Transverse colon (tissue), 4 donors: ENCODE results near the gene SH2B3.

Source experiments
- POLR2A ChIP-seq: fragments of 450-650 bp; IDR thresholded peaks from one replicate; pipeline ENCODE4 v1.6.1; 2016; ENCODE audit warnings: antibody characterized with exemption, mild to moderate bottlenecking, moderate library complexity
- POLR2AphosphoS5 ChIP-seq, 3 donors: sonication (generic); formaldehyde crosslinking; IDR thresholded peaks; one replicate each; pipeline ENCODE4 v1.6.1; 2016; ENCODE audit warnings: antibody characterized with exemption in 3 of 3
- TF ChIP-seq, protein P1 (sequence below), 5 experiments: fragments of 200-600 bp in 3 of 5; fragments of 450-650 bp in 2 of 5; sonication (generic) in 3 of 5; IDR thresholded peaks; 1 replicate in 2 of 5; 2 replicates in 3 of 5; pipeline ENCODE4 v1.5.1; 2016 to 2017; ENCODE audit warnings: antibody characterized with exemption in 5 of 5, inconsistent platforms in 3 of 5, mild to moderate bottlenecking in 2 of 5, moderate library complexity in 1 of 5

DNA sequence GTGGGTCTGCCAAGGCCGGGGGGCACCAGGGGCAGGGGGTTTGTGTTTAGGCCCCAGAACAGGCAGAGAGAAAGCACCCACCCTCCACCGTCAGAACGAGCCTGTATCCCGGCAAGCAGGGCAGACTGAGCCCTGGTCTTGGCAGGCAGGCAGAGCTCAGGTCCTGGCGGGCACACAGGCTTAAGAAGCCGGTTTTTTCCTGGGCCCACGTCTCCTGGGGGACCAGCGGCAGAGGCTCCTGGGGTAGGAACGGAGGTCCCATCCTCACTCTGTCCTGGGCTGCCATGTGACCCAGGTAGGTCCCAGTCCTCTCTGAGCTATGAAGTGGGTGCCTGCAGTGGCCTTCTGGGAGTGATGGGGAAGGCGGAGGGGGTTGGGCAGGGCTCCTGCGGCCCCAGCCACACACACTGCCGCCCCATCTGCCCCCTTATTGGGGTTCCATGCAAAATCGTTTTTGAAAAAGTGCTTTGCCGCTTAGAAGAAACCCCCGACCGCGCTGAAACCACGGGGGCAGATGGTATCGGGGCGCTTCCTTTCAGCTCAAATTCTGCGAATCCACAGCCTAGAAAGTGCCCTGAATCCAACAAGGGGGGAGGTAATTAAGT is 24.2 kb downstream of the SH2B3 start:
- TF ChIP-seq, protein P1, sequence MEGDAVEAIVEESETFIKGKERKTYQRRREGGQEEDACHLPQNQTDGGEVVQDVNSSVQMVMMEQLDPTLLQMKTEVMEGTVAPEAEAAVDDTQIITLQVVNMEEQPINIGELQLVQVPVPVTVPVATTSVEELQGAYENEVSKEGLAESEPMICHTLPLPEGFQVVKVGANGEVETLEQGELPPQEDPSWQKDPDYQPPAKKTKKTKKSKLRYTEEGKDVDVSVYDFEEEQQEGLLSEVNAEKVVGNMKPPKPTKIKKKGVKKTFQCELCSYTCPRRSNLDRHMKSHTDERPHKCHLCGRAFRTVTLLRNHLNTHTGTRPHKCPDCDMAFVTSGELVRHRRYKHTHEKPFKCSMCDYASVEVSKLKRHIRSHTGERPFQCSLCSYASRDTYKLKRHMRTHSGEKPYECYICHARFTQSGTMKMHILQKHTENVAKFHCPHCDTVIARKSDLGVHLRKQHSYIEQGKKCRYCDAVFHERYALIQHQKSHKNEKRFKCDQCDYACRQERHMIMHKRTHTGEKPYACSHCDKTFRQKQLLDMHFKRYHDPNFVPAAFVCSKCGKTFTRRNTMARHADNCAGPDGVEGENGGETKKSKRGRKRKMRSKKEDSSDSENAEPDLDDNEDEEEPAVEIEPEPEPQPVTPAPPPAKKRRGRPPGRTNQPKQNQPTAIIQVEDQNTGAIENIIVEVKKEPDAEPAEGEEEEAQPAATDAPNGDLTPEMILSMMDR (IDR thresholded peaks at IDR 0.05): no peak
- TF ChIP-seq POLR2A (no peak), POLR2AphosphoS5 (IDR thresholded peaks at IDR 0.05) (no peak)
